Astrocyte (in vitro differentiated cells and primary cell): Measurements from ENCODE around the gene OGFOD3.

Source experiments
- CTCF ChIP-seq: IDR thresholded peaks from 2 replicates; pipeline ENCODE4 v1.5.1; 2011; ENCODE audit warnings: low read depth, mild to moderate bottlenecking, inconsistent platforms, low read length, moderate library complexity; ENCODE audit not compliant: insufficient read depth
- EZH2 ChIP-seq: IDR thresholded peaks from 2 replicates; pipeline ENCODE4 v1.6.1; 2012; ENCODE audit warnings: mild to moderate bottlenecking, low read length, inconsistent platforms; ENCODE audit not compliant: insufficient read depth

GRCh38 chr17:82447876-82448275 is 29.5 kb upstream of the OGFOD3 start:
- no peak for TF ChIP-seq CTCF
- no peak for TF ChIP-seq EZH2
